OCI-LY3 (cell line): Measurements from ENCODE around the gene ZMIZ1.

Experiments
- CTCF ChIP-seq: fragments of 200-600, 300-600 bp; sonication (generic); IDR thresholded peaks from 2 replicates; pipeline ENCODE4 v1.5.1; 2014; ENCODE audit warnings: antibody characterized with exemption, low read length, low read depth
- EZH2phosphoT487 ChIP-seq: fragments of 200-600 bp; shearing (Covaris generic); IDR thresholded peaks from 2 replicates; pipeline ENCODE4 v1.6.1; 2018; ENCODE audit warnings: antibody characterized with exemption, mixed run types, low read depth

DNA sequence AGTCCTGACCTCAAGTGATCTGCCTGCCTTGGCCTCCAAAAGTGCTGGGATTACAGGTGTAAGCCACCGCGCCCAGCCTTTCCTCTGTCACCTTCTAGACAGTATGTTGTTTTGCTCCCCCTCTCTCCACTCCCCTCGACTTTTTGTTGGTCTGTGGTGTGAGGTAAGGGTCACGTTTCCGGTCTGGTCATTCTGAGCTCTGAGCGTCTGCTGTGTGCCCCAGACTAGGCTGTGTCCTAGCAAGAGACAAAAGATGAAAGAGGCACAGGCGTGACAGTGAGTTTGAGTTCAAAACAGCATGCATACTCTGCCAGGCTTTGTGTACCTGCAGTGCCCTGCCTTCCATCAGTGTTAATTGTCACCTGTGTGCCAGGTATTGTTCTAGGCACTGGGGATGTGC is 191.1 kb downstream of the ZMIZ1 start:
- no peak for TF ChIP-seq CTCF
- TF ChIP-seq EZH2phosphoT487 = no peak
